Breast epithelium (tissue), 3 donors: Measurements from ENCODE around the gene DNMBP.

Source experiments
- CTCF ChIP-seq, 3 donors: fragments of 450-650 bp; IDR thresholded peaks; one replicate each; pipeline ENCODE4 v1.5.1; 2016 to 2017; ENCODE audit warnings: antibody characterized with exemption in 3 of 3, mild to moderate bottlenecking in 3 of 3, moderate library complexity in 3 of 3
- POLR2A ChIP-seq: fragments of 450-650 bp; IDR thresholded peaks from one replicate; pipeline ENCODE4 v1.6.1; 2016; ENCODE audit warnings: antibody characterized with exemption, mild to moderate bottlenecking, moderate library complexity

- TF ChIP-seq POLR2A (no peak), CTCF (IDR thresholded peaks at IDR 0.05) (no peak)
Measured at GRCh38 chr10:99834410-99834809, 175.3 kb downstream of the DNMBP start.
